ENCODE measurements around the gene ZNF496.

ZNF496 gene

DNA sequence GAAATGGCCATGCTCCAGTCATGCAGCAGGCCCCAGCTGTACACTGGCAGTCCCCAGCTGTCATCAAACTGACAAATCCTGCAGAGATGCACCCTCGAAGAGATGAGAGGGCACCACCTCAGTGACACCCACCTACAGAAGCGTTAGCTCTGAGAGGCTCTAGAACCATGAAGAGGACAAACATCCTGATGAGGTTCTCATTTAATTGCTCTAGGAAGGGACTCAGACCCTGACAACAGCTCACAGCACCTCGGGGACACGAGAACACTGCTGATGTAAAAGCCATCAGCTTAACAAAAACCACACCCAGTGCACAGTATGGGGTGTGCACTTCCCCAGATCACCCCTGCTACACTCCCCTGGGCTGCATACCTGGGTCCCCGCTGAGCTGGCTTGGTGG is 3.4 kb downstream of the ZNF496 start:
- H3K4me3 ChIP-seq (replicated peaks in 1 of 2; ENCODE audit: low read depth in 2 of 2, low read length in 2 of 2) = no peak overlapping the region
- no peak for DNase-seq (ENCODE audit: low read depth in 2 of 2)
- TF ChIP-seq, protein P1, sequence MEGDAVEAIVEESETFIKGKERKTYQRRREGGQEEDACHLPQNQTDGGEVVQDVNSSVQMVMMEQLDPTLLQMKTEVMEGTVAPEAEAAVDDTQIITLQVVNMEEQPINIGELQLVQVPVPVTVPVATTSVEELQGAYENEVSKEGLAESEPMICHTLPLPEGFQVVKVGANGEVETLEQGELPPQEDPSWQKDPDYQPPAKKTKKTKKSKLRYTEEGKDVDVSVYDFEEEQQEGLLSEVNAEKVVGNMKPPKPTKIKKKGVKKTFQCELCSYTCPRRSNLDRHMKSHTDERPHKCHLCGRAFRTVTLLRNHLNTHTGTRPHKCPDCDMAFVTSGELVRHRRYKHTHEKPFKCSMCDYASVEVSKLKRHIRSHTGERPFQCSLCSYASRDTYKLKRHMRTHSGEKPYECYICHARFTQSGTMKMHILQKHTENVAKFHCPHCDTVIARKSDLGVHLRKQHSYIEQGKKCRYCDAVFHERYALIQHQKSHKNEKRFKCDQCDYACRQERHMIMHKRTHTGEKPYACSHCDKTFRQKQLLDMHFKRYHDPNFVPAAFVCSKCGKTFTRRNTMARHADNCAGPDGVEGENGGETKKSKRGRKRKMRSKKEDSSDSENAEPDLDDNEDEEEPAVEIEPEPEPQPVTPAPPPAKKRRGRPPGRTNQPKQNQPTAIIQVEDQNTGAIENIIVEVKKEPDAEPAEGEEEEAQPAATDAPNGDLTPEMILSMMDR (IDR thresholded peaks at IDR 0.05; ENCODE audit: low read depth, low read length) = no peak

DNA sequence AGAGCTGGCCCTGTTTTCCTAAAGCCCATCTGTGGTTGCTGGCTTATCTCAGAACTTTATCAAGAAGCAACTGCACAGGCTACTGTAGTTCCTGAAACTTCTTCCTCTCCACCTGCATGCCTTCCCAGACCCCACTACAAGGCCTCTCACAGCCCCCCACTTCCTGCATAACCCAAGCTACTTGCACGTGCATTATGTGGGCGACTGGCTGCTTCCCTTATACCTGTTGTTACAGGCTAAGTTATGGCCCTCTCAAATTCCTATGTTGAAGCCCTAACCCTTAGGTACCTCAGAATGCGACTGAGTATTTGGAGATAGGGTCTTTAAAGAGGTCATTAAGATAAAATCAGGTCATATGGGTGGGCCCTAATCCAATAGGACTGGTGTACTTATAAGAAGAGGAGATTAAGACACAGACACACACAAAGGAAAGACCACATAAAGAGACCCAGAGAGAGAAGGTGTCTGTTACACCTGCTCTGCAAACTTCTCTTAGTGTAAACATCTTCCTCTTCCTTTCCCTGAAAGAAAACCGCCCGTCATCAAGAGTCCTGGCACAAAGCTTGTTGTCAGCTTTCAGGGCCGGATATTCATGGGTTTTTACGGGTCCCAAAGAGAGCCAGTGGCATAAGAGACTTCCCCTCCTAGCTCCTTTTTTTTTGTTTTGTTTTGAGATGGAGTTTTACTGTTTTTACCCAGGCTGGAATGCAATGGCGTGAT is 5.1 kb downstream of the ZNF496 start:
- no peak for DNase-seq (ENCODE audit: low read depth in 2 of 2)
- H3K4me3 ChIP-seq (replicated peaks in 1 of 2; ENCODE audit: low read depth in 2 of 2, low read length in 2 of 2) = no peak overlapping the region
- TF ChIP-seq, protein P1 (IDR thresholded peaks at IDR 0.05; ENCODE audit: low read depth, low read length) = no peak

DNA sequence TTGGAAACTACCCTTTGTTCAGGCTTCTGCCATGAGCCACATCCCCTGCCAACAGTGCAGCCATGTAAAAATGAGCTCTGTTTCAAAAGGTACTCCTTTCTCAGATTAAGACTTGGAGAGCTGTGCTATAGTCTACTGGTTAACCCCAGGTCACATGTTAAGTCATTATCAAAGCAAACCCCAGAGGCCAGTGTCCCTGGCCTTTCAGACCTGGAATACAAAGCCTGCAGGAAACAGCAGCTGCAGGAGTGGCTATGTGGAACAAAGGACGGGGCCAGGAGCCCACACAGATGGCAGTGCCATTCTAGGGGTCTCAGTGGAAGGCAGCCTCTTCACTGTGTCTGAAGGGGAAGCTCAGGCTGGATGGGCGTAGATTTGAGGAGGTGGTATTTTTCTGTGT is 6.7 kb downstream of the ZNF496 start:
- no peak overlapping the region for H3K4me3 ChIP-seq (replicated peaks in 1 of 2; ENCODE audit: low read depth in 2 of 2, low read length in 2 of 2)
- TF ChIP-seq, protein P1 (IDR thresholded peaks at IDR 0.05; ENCODE audit: low read depth, low read length) = no peak
- DNase-seq (ENCODE audit: low read depth in 2 of 2) = no peak

DNA sequence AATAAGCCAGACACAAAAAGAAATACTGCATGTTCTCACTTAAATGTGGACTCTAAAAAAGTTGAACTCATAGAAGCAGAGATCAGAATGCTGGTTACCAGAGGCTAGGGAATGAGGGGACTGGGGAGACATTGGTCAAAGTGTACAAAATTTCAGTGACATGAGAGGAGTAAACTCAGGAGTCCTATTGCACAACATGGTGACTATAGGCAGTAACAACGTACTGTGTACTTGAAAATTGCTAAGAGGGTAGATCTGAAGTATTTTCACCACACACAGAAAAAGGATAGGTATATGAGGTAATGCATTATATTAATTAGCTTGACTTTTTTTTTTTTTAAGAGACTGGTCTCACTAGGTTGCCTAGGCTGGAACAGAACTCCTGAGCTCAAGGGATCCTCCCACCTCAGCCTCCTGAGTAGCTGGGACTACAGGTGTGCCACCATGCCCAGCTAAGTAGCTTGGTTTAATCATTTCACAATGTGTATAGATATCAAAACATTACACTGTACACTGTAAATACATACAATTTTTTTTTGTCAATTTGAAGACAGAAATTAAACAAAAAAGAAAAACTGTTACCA is 7.4 kb downstream of the ZNF496 start:
- TF ChIP-seq, protein P1 (IDR thresholded peaks at IDR 0.05; ENCODE audit: low read depth, low read length) = no peak
- H3K4me3 ChIP-seq (replicated peaks in 1 of 2; ENCODE audit: low read depth in 2 of 2, low read length in 2 of 2) = no peak overlapping the region
- no peak for DNase-seq (ENCODE audit: low read depth in 2 of 2)

DNA sequence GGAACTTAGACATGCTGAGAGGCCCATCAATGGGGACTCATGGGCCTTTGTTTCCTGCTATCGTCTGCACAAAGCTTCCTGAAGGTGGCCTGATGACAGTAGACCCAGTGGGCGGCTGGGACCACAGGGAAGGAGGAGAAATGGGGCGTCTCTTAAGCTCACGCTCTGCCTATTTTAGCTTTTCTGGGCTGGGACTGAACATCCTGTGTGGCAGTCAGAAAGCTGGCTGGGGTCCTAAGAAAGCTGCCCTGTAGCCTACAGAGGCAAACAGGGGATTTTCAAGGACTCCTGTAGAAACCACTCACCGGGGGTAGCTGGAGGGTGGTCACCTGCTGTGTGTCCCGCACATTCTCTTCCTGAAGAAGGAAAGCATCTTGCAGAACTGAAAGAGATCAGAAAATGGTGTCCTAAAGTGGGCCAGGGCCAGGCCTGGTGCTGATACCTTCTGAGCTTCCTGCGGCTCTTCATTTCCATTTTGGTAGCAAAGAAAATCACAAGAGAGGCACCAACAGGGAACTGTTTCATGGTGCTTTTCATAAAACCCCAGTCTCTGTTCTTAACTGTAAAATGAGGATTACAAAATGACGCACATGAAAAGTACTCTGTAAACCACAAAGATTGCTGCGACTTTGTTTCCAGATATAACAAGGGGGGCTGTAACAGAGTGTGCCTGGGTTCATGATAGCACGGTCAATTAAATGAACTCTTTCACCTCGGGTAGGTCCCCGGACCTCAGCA is 8.6 kb downstream of the ZNF496 start:
- no peak for DNase-seq (ENCODE audit: low read depth in 2 of 2)
- TF ChIP-seq, protein P1 (IDR thresholded peaks at IDR 0.05; ENCODE audit: low read depth, low read length) = no peak

DNA sequence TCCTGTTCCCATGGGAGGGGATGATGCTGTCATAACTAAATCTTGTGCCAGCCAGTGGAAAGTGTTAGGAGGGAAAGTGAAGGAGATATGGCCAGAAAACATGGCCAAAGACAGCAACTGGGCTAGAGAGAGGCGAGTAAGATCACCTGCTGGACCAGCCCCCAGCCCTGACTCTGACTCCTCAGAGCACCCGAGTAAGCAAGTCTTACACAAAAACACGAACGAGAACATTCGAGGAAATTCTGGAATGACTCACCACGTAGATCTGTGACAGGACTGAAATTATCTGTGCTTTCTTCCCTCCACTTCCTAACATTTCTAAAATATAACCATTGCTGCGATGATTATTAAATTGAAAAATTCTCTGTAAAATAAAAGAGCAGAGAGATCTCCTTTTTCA is 9.2 kb downstream of the ZNF496 start:
- TF ChIP-seq, protein P1 (IDR thresholded peaks at IDR 0.05; ENCODE audit: low read depth, low read length) = no peak
- DNase-seq (ENCODE audit: low read depth in 2 of 2) = peak in 1 of 2 donors; percentile 36
- H3K4me3 ChIP-seq (replicated peaks in 1 of 2; ENCODE audit: low read depth in 2 of 2, low read length in 2 of 2) = no peak overlapping the region

More for the DNA sequence above, 8.6 kb downstream of the ZNF496 start:
- H3K4me3 ChIP-seq (replicated peaks in 1 of 2; ENCODE audit: low read depth in 2 of 2, low read length in 2 of 2) = no peak overlapping the region

Data from cardiac fibroblast (primary cell).